ENCODE measurements around the gene POLR2F. TPM values are rescaled to one million over a fixed set of nuclear protein-coding genes. Genes with fewer than 3 reads are reported as not detected.

The POLR2F gene
- total RNA-seq, 1 experiment from 2014 or later, result 162 TPM

DNA sequence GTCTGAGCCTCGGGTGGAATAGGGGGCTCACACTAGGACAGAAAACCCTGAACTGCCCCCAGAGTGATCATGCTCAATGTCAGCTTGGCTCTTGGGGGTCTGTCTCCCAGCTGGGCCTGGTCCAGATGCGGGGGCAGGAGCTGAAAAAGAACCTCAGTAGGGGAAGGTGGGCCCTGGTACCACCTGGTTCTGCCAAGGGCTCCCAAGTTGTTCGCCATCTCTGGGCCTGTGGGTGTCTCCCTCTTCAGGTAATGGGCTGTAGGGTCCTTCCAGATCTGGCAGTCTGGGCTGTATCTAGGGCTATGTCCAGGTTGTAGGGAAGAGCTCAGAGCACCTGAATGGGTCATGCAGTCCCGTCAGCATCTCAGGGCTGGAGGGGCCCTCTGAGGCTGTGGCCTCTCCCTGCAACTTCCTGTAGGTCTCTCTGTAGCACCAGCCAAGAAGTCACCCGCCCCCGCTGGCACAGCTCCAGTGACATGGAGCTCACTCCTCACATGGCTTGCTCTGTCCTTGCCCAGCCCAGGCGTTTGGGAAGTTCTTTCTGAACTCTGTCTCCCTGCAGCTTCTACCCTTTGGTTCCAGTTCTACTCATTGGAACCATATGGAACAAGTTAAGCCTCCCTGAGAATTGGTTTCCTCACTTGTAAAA is 63.9 kb downstream of the POLR2F start:
- Histone ChIP-seq H3K4me1 (ENCODE audit: insufficient read depth, low read length, poor library complexity, severe bottlenecking) (no peaks in the 10 kb centered on the region), H3K27me3 (replicated peaks; ENCODE audit: insufficient read depth, low read depth, low read length, poor library complexity) (no peaks in the 10 kb centered on the region), H3K9me3 (ENCODE audit: low read depth, low read length, poor library complexity, severe bottlenecking) (no peaks in the 10 kb centered on the region), H3K4me3 (ENCODE audit: low read depth, low read length, poor library complexity, severe bottlenecking) (no peak overlapping the region), H3K27ac (ENCODE audit: low read depth, low read length, poor library complexity, severe bottlenecking) (no peak overlapping the region), H3K36me3 (ENCODE audit: insufficient read depth, low read length, poor library complexity, severe bottlenecking) (no peaks in the 10 kb centered on the region)
- intact Hi-C loops (cut with micrococcal nuclease; ENCODE audit: unreplicated experiment), result no loop called here
- no peak for TF ChIP-seq CTCF (conservative IDR thresholded peaks at IDR 0.05; ENCODE audit: low read depth, low read length)
- TF ChIP-seq EZH2 (IDR thresholded peaks at IDR 0.05; ENCODE audit: borderline replicate concordance, low read depth, low read length, poor library complexity, severe bottlenecking), result no peak
- BruUV-seq (replicated peaks), result no TSS peak
- peak; percentile 37 for DNase-seq (ENCODE audit: low spot score)
- ChIA-PET CTCF (no interaction called here), POLR2A (ENCODE audit: low non-redundant PET) (no interaction called here)

- Histone ChIP-seq H3K27ac (ENCODE audit: low read depth, low read length, poor library complexity, severe bottlenecking) (no peak overlapping the region), H3K9me3 (ENCODE audit: low read depth, low read length, poor library complexity, severe bottlenecking) (no peaks in the 10 kb centered on the region), H3K36me3 (ENCODE audit: insufficient read depth, low read length, poor library complexity, severe bottlenecking) (no peaks in the 10 kb centered on the region), H3K27me3 (replicated peaks; ENCODE audit: insufficient read depth, low read depth, low read length, poor library complexity) (no peaks in the 10 kb centered on the region), H3K4me3 (ENCODE audit: low read depth, low read length, poor library complexity, severe bottlenecking) (no peak overlapping the region), H3K4me1 (ENCODE audit: insufficient read depth, low read length, poor library complexity, severe bottlenecking) (no peaks in the 10 kb centered on the region)
- no TSS peak for BruUV-seq (replicated peaks)
- TF ChIP-seq CTCF (conservative IDR thresholded peaks at IDR 0.05; ENCODE audit: low read depth, low read length), result no peak
- no peak for TF ChIP-seq EZH2 (IDR thresholded peaks at IDR 0.05; ENCODE audit: borderline replicate concordance, low read depth, low read length, poor library complexity, severe bottlenecking)
- intact Hi-C loops (cut with micrococcal nuclease; ENCODE audit: unreplicated experiment), result no loop called here
- no peak for DNase-seq (ENCODE audit: low spot score)
- ChIA-PET CTCF (no interaction called here), POLR2A (ENCODE audit: low non-redundant PET) (no interaction called here)
Measured at GRCh38 chr22:38017939-38018885, 64.7 kb downstream of the POLR2F start.

Small RNA genes lying within 50 kb of the gene (microRNA-seq; reads per million reads assigned to microRNA genes)
- not detected for gene MIR4534
- 9.7 reads per million, percentile 29 among the genes with 10 or more reads in this experiment for gene MIR6820

Other genes starting within 250 kb of the POLR2F start
- gene GCAT, start 145.8 kb upstream of the POLR2F start, total RNA-seq (2021), result 21.4 and 28.5 TPM in 2 replicates
- gene GALR3, start 130.3 kb upstream of the POLR2F start, total RNA-seq (2021), result 0.26 TPM in 1 of 2 replicates, not detected in the other
- gene ANKRD54, start 109.4 kb upstream of the POLR2F start, total RNA-seq (2021), result 29.5 and 32.9 TPM in 2 replicates
- gene EIF3L, start 104.3 kb upstream of the POLR2F start, total RNA-seq (2021), result 492 and 528 TPM in 2 replicates
- 32.4 and 33.0 TPM in 2 replicates for gene MICALL1, start 47.4 kb upstream of the POLR2F start, total RNA-seq (2021)
- gene C22orf23, start 98 bp upstream of the POLR2F start, total RNA-seq (2021), result 0.64 and 0.66 TPM in 2 replicates
- gene SOX10, start 30.9 kb downstream of the POLR2F start, total RNA-seq (2021), result not detected in 2 replicates
- 24.8 and 26.6 TPM in 2 replicates for gene PICK1, start 103.7 kb downstream of the POLR2F start, total RNA-seq (2021)
- gene SLC16A8, start 130.5 kb downstream of the POLR2F start, total RNA-seq (2021), result not detected in 2 replicates
- gene BAIAP2L2, start 157.0 kb downstream of the POLR2F start, total RNA-seq (2021), result 1.6 and 2.5 TPM in 2 replicates
- 31.8 and 40.8 TPM in 2 replicates for gene PLA2G6, start 228.1 kb downstream of the POLR2F start, total RNA-seq (2021)
- gene MAFF, start 248.3 kb downstream of the POLR2F start, total RNA-seq (2021), result 5.0 and 6.3 TPM in 2 replicates